Erythroblast (primary cell): ENCODE data around the gene LPCAT2.
"Not testable (repeated sequence)": the region's sequence is repeated elsewhere in the genome, so short reads cannot be mapped to it uniquely, and the experiment has no call there.

Experiments
- GATA1 ChIP-seq: IDR thresholded peaks from 2 replicates; pipeline ENCODE4 v1.6.1; 2011; ENCODE audit warnings: low read depth, mild to moderate bottlenecking, control low read depth, low read length, moderate library complexity
- POLR2A ChIP-seq: IDR thresholded peaks from 2 replicates; pipeline ENCODE4 v1.6.1; 2011; ENCODE audit warnings: mild to moderate bottlenecking, low read length

GRCh38 chr16:55615670-55616069 lies 106.8 kb downstream of the LPCAT2 start:
- not testable (repeated sequence) for TF ChIP-seq POLR2A, GATA1
